Endothelial cell (in vitro differentiated cells): Measurements from ENCODE around the gene NTSR2. TPM values are rescaled to one million over a fixed set of nuclear protein-coding genes. Genes with fewer than 3 reads are reported as not detected.
"Not testable (repeated sequence)": the region's sequence is repeated elsewhere in the genome, so short reads cannot be mapped to it uniquely, and the experiment has no call there.

ENCODE experiments used
- DNase-seq: peaks from one replicate; pipeline ENCODE4 v3.0.0; 2021; ENCODE audit warnings: low spot score
- H3K27ac Mint-ChIP-seq: one replicate; pipeline ENCODE4 v1.8.0; 2021; ENCODE audit warnings: mixed read lengths, inconsistent platforms; ENCODE audit not compliant: unreplicated experiment
- H3K27me3 Mint-ChIP-seq: one replicate; pipeline ENCODE4 v1.8.0; 2021; ENCODE audit warnings: mild to moderate bottlenecking, moderate library complexity, mixed read lengths, inconsistent platforms; ENCODE audit not compliant: unreplicated experiment
- H3K36me3 Mint-ChIP-seq: one replicate; pipeline ENCODE4 v1.8.0; 2021; ENCODE audit warnings: mild to moderate bottlenecking, low read depth, mixed read lengths, inconsistent platforms; ENCODE audit not compliant: unreplicated experiment
- H3K4me1 Mint-ChIP-seq: one replicate; pipeline ENCODE4 v1.8.0; 2021; ENCODE audit warnings: mild to moderate bottlenecking, mixed read lengths, inconsistent platforms; ENCODE audit not compliant: unreplicated experiment
- H3K4me3 Mint-ChIP-seq: one replicate; pipeline ENCODE4 v1.8.0; 2021; ENCODE audit warnings: mild to moderate bottlenecking, mixed read lengths, inconsistent platforms; ENCODE audit not compliant: unreplicated experiment
- H3K9me3 Mint-ChIP-seq: one replicate; pipeline ENCODE4 v1.8.0; 2021; ENCODE audit warnings: mixed read lengths, inconsistent platforms; ENCODE audit not compliant: unreplicated experiment
- CTCF ChIP-seq: fragments of 200-600 bp; sonication (generic); IDR thresholded peaks from one replicate; pipeline ENCODE4 v1.5.0; 2021; ENCODE audit warnings: antibody characterized with exemption; ENCODE audit not compliant: unreplicated experiment
- total RNA-seq: library from RNA; stranded (reverse); fragmentation: NEBNext Ultra II Directional; extraction: Animal tissue kit (Norgen Biotek cat#: 25700); gene quantifications from one replicate; pipeline ENCODE4 v1.2.1, GENCODE V29; 2021; ENCODE audit not compliant: unreplicated experiment

NTSR2 gene
- total RNA-seq, 1 donor from 2014 or later: not detected

GRCh38 chr2:11661891-11662435 lies 8.0 kb downstream of the NTSR2 start:
- H3K27me3 Mint-ChIP-seq: peaks cover 7% of the 10 kb centered on the region

GRCh38 chr2:11660396-11660795 lies 9.6 kb downstream of the NTSR2 start:
- not testable (repeated sequence) for H3K4me1 Mint-ChIP-seq, H3K9me3 Mint-ChIP-seq, H3K36me3 Mint-ChIP-seq, DNase-seq, H3K27ac Mint-ChIP-seq, H3K27me3 Mint-ChIP-seq, H3K4me3 Mint-ChIP-seq

More at GRCh38 chr2:11661891-11662435, 8.0 kb downstream of the NTSR2 start:
- no peak for DNase-seq
- H3K4me1 Mint-ChIP-seq: no peaks in the 10 kb centered on the region
- H3K27ac Mint-ChIP-seq: no peak overlapping the region
- no peaks in the 10 kb centered on the region for H3K36me3 Mint-ChIP-seq
- H3K9me3 Mint-ChIP-seq: no peaks in the 10 kb centered on the region
- no peak for TF ChIP-seq CTCF
- H3K4me3 Mint-ChIP-seq: no peak overlapping the region

- H3K36me3 Mint-ChIP-seq: no peaks in the 10 kb centered on the region
- DNase-seq: no peak
- no peaks in the 10 kb centered on the region for H3K9me3 Mint-ChIP-seq
- H3K4me1 Mint-ChIP-seq: no peaks in the 10 kb centered on the region
- H3K4me3 Mint-ChIP-seq: no peak overlapping the region
- no peak overlapping the region for H3K27ac Mint-ChIP-seq
- H3K27me3 Mint-ChIP-seq: peaks cover 4% of the 10 kb centered on the region
- no peak for TF ChIP-seq CTCF
Observed at GRCh38 chr2:11659851-11660250, 10.1 kb downstream of the NTSR2 start.

GRCh38 chr2:11659115-11659475 lies 10.9 kb downstream of the NTSR2 start:
- Mint-ChIP-seq H3K4me1 (no peaks in the 10 kb centered on the region), H3K27ac (no peak overlapping the region), H3K4me3 (no peak overlapping the region), H3K36me3 (no peaks in the 10 kb centered on the region), H3K9me3 (no peaks in the 10 kb centered on the region), H3K27me3 (peaks cover 4% of the 10 kb centered on the region)
- no peak for TF ChIP-seq CTCF
- DNase-seq: no peak

- peaks cover 4% of the 10 kb centered on the region for H3K27me3 Mint-ChIP-seq
- no peaks in the 10 kb centered on the region for H3K9me3 Mint-ChIP-seq
- no peak for DNase-seq
- H3K27ac Mint-ChIP-seq: no peak overlapping the region
- no peaks in the 10 kb centered on the region for H3K36me3 Mint-ChIP-seq
- TF ChIP-seq CTCF: no peak
- no peaks in the 10 kb centered on the region for H3K4me1 Mint-ChIP-seq
- no peak overlapping the region for H3K4me3 Mint-ChIP-seq
Observed at GRCh38 chr2:11658208-11659114, 11.5 kb downstream of the NTSR2 start.
